Astrocyte (in vitro differentiated cells and primary cell): ENCODE results near the gene BMP10.

ENCODE experiments used
- EZH2 ChIP-seq: IDR thresholded peaks from 2 replicates; pipeline ENCODE4 v1.6.1; 2012; ENCODE audit warnings: mild to moderate bottlenecking, low read length, inconsistent platforms; ENCODE audit not compliant: insufficient read depth
- TF ChIP-seq, protein P1 (sequence below): IDR thresholded peaks from 2 replicates; pipeline ENCODE4 v1.5.1; 2011; ENCODE audit warnings: low read depth, mild to moderate bottlenecking, inconsistent platforms, low read length, moderate library complexity; ENCODE audit not compliant: insufficient read depth

GRCh38 chr2:68912732-68913131 is 41.5 kb upstream of the BMP10 start:
- TF ChIP-seq, protein P1, sequence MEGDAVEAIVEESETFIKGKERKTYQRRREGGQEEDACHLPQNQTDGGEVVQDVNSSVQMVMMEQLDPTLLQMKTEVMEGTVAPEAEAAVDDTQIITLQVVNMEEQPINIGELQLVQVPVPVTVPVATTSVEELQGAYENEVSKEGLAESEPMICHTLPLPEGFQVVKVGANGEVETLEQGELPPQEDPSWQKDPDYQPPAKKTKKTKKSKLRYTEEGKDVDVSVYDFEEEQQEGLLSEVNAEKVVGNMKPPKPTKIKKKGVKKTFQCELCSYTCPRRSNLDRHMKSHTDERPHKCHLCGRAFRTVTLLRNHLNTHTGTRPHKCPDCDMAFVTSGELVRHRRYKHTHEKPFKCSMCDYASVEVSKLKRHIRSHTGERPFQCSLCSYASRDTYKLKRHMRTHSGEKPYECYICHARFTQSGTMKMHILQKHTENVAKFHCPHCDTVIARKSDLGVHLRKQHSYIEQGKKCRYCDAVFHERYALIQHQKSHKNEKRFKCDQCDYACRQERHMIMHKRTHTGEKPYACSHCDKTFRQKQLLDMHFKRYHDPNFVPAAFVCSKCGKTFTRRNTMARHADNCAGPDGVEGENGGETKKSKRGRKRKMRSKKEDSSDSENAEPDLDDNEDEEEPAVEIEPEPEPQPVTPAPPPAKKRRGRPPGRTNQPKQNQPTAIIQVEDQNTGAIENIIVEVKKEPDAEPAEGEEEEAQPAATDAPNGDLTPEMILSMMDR = no peak
- no peak for TF ChIP-seq EZH2
